ENCODE measurements around the gene RNF213.

GRCh38 chr17:80418589-80418988 is 157.9 kb downstream of the RNF213 start:
- TF ChIP-seq, protein P1, sequence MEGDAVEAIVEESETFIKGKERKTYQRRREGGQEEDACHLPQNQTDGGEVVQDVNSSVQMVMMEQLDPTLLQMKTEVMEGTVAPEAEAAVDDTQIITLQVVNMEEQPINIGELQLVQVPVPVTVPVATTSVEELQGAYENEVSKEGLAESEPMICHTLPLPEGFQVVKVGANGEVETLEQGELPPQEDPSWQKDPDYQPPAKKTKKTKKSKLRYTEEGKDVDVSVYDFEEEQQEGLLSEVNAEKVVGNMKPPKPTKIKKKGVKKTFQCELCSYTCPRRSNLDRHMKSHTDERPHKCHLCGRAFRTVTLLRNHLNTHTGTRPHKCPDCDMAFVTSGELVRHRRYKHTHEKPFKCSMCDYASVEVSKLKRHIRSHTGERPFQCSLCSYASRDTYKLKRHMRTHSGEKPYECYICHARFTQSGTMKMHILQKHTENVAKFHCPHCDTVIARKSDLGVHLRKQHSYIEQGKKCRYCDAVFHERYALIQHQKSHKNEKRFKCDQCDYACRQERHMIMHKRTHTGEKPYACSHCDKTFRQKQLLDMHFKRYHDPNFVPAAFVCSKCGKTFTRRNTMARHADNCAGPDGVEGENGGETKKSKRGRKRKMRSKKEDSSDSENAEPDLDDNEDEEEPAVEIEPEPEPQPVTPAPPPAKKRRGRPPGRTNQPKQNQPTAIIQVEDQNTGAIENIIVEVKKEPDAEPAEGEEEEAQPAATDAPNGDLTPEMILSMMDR (conservative IDR thresholded peaks at IDR 0.05; ENCODE audit: low read length): no peak
- no peak for TF ChIP-seq EZH2phosphoT487 (IDR thresholded peaks at IDR 0.05; ENCODE audit: borderline replicate concordance)
